ENCODE results near the gene KCNJ9. TPM values are rescaled to one million over a fixed set of nuclear protein-coding genes. Genes with fewer than 3 reads are reported as not detected.

KCNJ9 gene
- total RNA-seq, 2 experiments from 2014 or later, result not detected

GRCh38 chr1:160136926-160137200 is 55.5 kb downstream of the KCNJ9 start:
- peaks cover 0 to 4% of the 10 kb centered on the region in 2 experiments for H3K27me3 ChIP-seq (ENCODE audit: control insufficient read depth in 1 of 2, insufficient read depth in 2 of 2, low read length in 2 of 2)
- TF ChIP-seq CTCF (IDR thresholded peaks at IDR 0.05), result no peak
- no peak overlapping the region for H3K27ac ChIP-seq (ENCODE audit: low read depth in 1 of 2, low read length in 2 of 2)
- no peaks in the 10 kb centered on the region for H3K36me3 Mint-ChIP-seq (ENCODE audit: low read depth)
- H3K9me3 Mint-ChIP-seq, result no peaks in the 10 kb centered on the region
- intact Hi-C loops (cut with DNase I, micrococcal nuclease), result no loop called here
- CTCF ChIA-PET, result no interaction called here
- POLR2A ChIA-PET, result no interaction called here
- H3K27ac Mint-ChIP-seq, result no peak overlapping the region
- ATAC-seq (ENCODE audit: poor library complexity) (no peak), DNase-seq (no peak)
- no peak overlapping the region for H3K4me3 Mint-ChIP-seq
- H3K4me1 ChIP-seq (ENCODE audit: insufficient read depth, low read length), result no peaks in the 10 kb centered on the region
- no peak overlapping the region for H3K4me3 ChIP-seq (ENCODE audit: low read length)
- peaks cover 31% of the 10 kb centered on the region for H3K27me3 Mint-ChIP-seq
- no peaks in the 10 kb centered on the region for H3K4me1 Mint-ChIP-seq (ENCODE audit: low read depth)
- H3K9me3 ChIP-seq (ENCODE audit: control insufficient read depth in 1 of 2, insufficient read depth in 1 of 2, low read length in 2 of 2), result no peaks in the 10 kb centered on the region
- H3K36me3 ChIP-seq (ENCODE audit: insufficient read depth, low read length), result no peaks in the 10 kb centered on the region

- POLR2A ChIA-PET, result no interaction called here
- CTCF ChIA-PET, result no interaction called here
Measured at GRCh38 chr1:160137216-160137862, 56.0 kb downstream of the KCNJ9 start.

GRCh38 chr1:160139840-160140239 is 58.5 kb downstream of the KCNJ9 start:
- Mint-ChIP-seq H3K27me3 (peaks cover 29% of the 10 kb centered on the region), H3K4me3 (no peak overlapping the region), H3K36me3 (ENCODE audit: low read depth) (no peaks in the 10 kb centered on the region), H3K27ac (no peak overlapping the region), H3K9me3 (no peaks in the 10 kb centered on the region), H3K4me1 (ENCODE audit: low read depth) (no peaks in the 10 kb centered on the region)
- intact Hi-C loops (cut with DNase I, micrococcal nuclease), result no loop called here
- CTCF ChIA-PET, result no interaction called here
- H3K4me3 ChIP-seq (ENCODE audit: low read length), result no peak overlapping the region
- H3K36me3 ChIP-seq (ENCODE audit: insufficient read depth, low read length), result no peaks in the 10 kb centered on the region
- no peak overlapping the region for H3K27ac ChIP-seq (ENCODE audit: low read depth in 1 of 2, low read length in 2 of 2)
- no peaks in the 10 kb centered on the region for H3K9me3 ChIP-seq (ENCODE audit: control insufficient read depth in 1 of 2, insufficient read depth in 1 of 2, low read length in 2 of 2)
- H3K4me1 ChIP-seq (ENCODE audit: insufficient read depth, low read length), result no peaks in the 10 kb centered on the region
- TF ChIP-seq CTCF (IDR thresholded peaks at IDR 0.05), result no peak
- POLR2A ChIA-PET, result no interaction called here
- peaks cover 0 to 10% of the 10 kb centered on the region in 2 experiments for H3K27me3 ChIP-seq (ENCODE audit: control insufficient read depth in 1 of 2, insufficient read depth in 2 of 2, low read length in 2 of 2)
- ATAC-seq (ENCODE audit: poor library complexity) (no peak), DNase-seq (no peak)

More at GRCh38 chr1:160137216-160137862, 56.0 kb downstream of the KCNJ9 start:
- Histone ChIP-seq H3K27ac (ENCODE audit: low read depth in 1 of 2, low read length in 2 of 2) (no peak overlapping the region), H3K4me1 (ENCODE audit: insufficient read depth, low read length) (no peaks in the 10 kb centered on the region), H3K9me3 (ENCODE audit: control insufficient read depth in 1 of 2, insufficient read depth in 1 of 2, low read length in 2 of 2) (no peaks in the 10 kb centered on the region), H3K27me3 (ENCODE audit: control insufficient read depth in 1 of 2, insufficient read depth in 2 of 2, low read length in 2 of 2) (peaks cover 0 to 9% of the 10 kb centered on the region in 2 experiments), H3K4me3 (ENCODE audit: low read length) (no peak overlapping the region), H3K36me3 (ENCODE audit: insufficient read depth, low read length) (no peaks in the 10 kb centered on the region)
- no peaks in the 10 kb centered on the region for H3K36me3 Mint-ChIP-seq (ENCODE audit: low read depth)
- no peak for TF ChIP-seq CTCF (IDR thresholded peaks at IDR 0.05)
- ATAC-seq (ENCODE audit: poor library complexity), result no peak
- intact Hi-C loops (cut with DNase I, micrococcal nuclease), result no loop called here
- H3K27ac Mint-ChIP-seq, result no peak overlapping the region
- H3K4me1 Mint-ChIP-seq (ENCODE audit: low read depth), result no peaks in the 10 kb centered on the region
- H3K27me3 Mint-ChIP-seq, result peaks cover 31% of the 10 kb centered on the region
- no peaks in the 10 kb centered on the region for H3K9me3 Mint-ChIP-seq
- no peak for DNase-seq
- H3K4me3 Mint-ChIP-seq, result no peak overlapping the region

Other genes starting within 250 kb of the KCNJ9 start
- gene VSIG8, start 218.9 kb upstream of the KCNJ9 start, total RNA-seq, result not detected
- 1 to 10 TPM; 8.4 to 9.0 TPM for gene CFAP45, start 181.4 kb upstream of the KCNJ9 start, total RNA-seq
- gene TAGLN2, start 156.0 kb upstream of the KCNJ9 start, total RNA-seq, result 100 to 1,000 TPM; 301 to 311 TPM
- not detected for gene IGSF9, start 135.9 kb upstream of the KCNJ9 start, total RNA-seq
- not detected for gene SLAMF9, start 127.3 kb upstream of the KCNJ9 start, total RNA-seq
- 1 to 10 TPM; 2.1 to 2.2 TPM for gene PIGM, start 49.5 kb upstream of the KCNJ9 start, total RNA-seq
- gene KCNJ10, start 11.4 kb upstream of the KCNJ9 start, total RNA-seq, result not detected
- gene IGSF8, start 17.1 kb downstream of the KCNJ9 start, total RNA-seq, result 10 to 100 TPM; 33.1 to 33.7 TPM
- not detected for gene ATP1A2, start 34.2 kb downstream of the KCNJ9 start, total RNA-seq
- gene ATP1A4, start 70.1 kb downstream of the KCNJ9 start, total RNA-seq, result under 1 TPM in 1 of 2 experiments, not detected in 1; 0.22 TPM
- gene CASQ1, start 109.0 kb downstream of the KCNJ9 start, total RNA-seq, result not detected
- 10 to 100 TPM in 1 of 2 experiments, 1 to 10 TPM in 1; 9.4 to 10.3 TPM for gene PEA15, start 123.8 kb downstream of the KCNJ9 start, total RNA-seq
- 100 to 1,000 TPM; 151 to 154 TPM for gene DCAF8, start 181.0 kb downstream of the KCNJ9 start, total RNA-seq
- 10 to 100 TPM; 32.0 to 33.4 TPM for gene PEX19, start 203.6 kb downstream of the KCNJ9 start, total RNA-seq